ENCODE measurements around the gene DBNDD2.

- TF ChIP-seq CTCF (IDR thresholded peaks at IDR 0.05) (no peak), EZH2 (IDR thresholded peaks at IDR 0.05) (no peak)
Measured at GRCh38 chr20:45444050-45444449, 36.0 kb downstream of the DBNDD2 start.

Data from neural progenitor cell (in vitro differentiated cells).